Tongue (tissue), 3 donors: ENCODE data around the gene TMEM141. TPM values are rescaled to one million over a fixed set of nuclear protein-coding genes. Genes with fewer than 3 reads are reported as not detected.
"Not testable (repeated sequence)": the region's sequence is repeated elsewhere in the genome, so short reads cannot be mapped to it uniquely, and the experiment has no call there.

Source experiments
- DNase-seq: peaks from one replicate; pipeline ENCODE4 v3.0.0-alpha.2; 2015
- small RNA-seq: library from RNA; depleted of rRNA; stranded (forward); fragments of <200 nt; gene quantifications from one replicate; pipeline ENCODE3, GENCODE V24; 2014; ENCODE audit warnings: low replicate concordance
- total RNA-seq: library from RNA; depleted of rRNA; stranded (reverse); fragments of >200 nt; gene quantifications from one replicate; pipeline ENCODE4 v1.2.3, GENCODE V29; 2014

The TMEM141 gene
- total RNA-seq, 1 donor from 2014 or later = 50.2 TPM

GRCh38 chr9:136833381-136834048 is 42.4 kb downstream of the TMEM141 start:
- not testable (repeated sequence) for DNase-seq

DNA sequence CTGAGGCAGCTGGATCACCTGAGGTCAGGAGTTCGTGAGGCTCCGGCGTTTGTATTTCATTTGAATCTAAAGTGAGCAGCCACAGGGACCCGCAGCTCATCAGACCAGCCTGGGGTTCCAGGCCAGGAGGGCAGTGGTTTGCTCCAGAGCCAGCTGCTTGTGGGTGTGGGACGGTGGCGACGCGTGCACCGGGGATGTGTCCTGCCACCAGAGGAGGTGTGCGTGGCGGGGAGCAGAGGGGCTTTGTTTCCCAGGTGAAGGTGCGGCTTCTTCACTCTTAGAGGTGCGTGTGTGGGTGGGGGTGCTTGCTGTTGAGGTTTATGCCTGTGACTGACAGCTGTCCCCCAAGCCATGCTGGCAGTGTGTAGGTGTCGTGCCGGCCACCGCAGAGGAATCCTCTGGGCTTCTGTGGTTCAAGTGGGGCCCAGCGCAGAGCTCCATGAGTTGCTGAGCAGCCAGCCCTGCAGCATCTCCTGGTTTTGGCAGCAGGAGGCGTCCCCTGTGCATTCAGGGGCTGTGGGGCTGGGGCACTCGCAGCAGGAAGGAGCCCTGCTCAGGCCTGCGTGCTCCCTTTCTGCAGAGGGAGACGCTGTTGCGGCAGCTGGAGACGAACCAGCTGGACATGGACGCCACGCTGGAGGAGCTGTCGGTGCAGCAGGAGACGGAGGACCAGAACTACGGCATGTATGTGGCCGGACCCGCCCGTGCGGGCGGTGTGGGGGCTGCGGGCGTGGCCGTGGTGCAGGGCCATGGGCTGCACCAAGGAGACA is 44.2 kb downstream of the TMEM141 start:
- no peak for DNase-seq

- peak; percentile 57 for DNase-seq
Measured at GRCh38 chr9:136835932-136836904, 45.1 kb downstream of the TMEM141 start.

- DNase-seq = no peak
Measured at GRCh38 chr9:136837146-136837855, 46.2 kb downstream of the TMEM141 start.

- not testable (repeated sequence) for DNase-seq
Measured at GRCh38 chr9:136837856-136838277, 46.7 kb downstream of the TMEM141 start.

- no peak for DNase-seq
Measured at GRCh38 chr9:136838314-136839228, 47.4 kb downstream of the TMEM141 start.

DNA sequence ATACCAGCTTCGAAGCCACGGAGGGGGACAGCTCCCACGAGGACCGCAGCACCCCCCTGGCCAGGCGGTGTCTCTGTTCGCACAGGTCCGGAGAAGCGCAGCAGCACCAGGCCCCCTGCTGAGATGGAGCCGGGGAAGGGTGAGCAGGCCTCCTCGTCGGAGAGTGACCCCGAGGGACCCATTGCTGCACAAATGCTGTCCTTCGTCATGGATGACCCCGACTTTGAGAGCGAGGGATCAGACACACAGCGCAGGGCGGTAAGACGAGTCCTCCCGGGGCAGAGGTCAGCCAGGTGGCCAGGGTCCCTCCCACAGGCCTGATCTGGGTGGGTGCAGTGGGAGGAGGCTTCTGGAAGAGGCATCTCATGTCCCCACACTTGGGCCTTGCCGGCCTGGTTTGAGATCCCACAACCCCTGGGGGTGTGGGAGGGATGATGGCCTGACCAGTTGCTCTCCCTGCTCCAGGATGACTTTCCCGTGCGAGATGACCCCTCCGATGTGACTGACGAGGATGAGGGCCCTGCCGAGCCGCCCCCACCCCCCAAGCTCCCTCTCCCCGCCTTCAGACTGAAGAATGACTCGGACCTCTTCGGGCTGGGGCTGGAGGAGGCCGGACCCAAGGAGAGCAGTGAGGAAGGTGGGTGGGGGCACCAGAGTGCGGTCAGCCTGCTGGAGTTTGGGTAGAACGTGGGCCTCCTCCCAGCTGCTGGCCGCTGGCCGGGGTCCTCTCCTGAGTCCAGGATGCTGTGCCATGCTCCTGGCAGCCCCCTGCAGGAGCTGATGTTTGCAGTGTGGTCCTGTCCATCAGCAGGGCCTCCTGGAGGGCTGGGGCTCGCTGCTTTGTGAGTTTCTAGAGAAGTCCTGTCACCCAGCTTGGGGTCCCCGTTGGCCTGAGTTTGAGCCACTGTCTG is 48.3 kb downstream of the TMEM141 start:
- no peak for DNase-seq

DNA sequence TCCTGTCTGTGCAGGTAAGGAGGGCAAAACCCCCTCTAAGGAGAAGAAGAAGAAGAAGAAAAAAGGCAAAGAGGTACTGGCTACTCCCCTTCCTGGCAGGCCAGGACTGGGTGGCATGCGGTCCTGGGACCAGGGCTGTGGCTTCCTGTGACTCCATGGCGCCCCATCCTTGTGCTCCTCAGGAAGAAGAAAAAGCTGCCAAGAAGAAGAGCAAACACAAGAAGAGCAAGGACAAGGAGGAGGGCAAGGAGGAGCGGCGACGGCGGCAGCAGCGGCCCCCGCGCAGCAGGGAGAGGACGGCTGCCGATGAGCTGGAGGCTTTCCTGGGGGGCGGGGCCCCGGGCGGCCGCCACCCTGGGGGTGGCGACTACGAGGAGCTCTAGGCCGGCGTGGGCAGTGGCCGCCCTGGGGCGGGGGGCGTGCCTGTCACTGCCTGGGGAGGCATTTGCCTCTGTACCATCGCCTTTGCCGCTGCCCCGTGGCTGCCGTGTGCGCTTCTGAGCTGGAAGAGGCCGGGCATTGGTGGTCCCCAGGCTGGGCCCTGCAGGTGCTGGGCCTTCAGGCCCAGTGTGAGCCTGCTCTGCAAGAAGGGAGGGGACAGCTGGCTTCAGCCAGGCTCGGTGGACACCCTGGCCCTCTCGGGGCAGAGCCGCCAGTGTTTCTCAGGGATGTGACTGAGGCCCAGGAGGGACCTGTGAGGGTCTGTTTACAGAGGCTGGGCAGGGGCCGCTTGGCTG is 49.2 kb downstream of the TMEM141 start:
- no peak for DNase-seq

- peak; percentile 88 for DNase-seq
Measured at GRCh38 chr9:136840877-136841645, 49.9 kb downstream of the TMEM141 start.

- DNase-seq = not testable (repeated sequence)
Measured at GRCh38 chr9:136841646-136842379, 50.7 kb downstream of the TMEM141 start.

DNA sequence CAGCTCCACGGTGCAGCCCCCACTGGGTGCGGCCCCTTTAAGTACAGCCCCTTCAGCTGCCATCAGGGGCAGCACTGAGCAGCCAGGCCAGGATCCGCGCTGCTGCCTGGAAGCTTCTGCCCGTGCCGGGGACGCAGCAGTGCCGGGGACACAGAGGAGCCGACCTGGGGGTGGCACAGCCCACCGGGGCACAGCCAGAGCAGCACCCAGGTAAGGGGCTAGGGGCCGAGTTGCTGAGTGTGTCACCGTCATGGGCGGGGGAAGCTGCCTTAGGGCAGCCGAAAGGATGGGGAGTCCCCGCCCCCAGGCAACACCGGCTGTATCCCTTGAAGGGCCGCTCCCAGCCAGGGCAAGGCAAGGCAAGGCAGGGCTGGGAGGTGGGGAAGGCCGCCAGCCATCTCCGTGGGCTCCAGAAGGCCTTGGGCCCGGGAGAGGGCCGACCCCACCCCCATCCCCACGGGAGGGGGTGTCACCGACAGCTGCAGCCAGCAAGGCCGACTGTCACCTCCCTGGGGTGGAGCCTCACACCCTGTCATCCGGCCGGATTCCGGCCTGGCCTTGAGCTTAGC is 51.3 kb downstream of the TMEM141 start, which contains the start of gene AJM1:
TSS of gene AJM1 (plus strand) at position 99 of the 569 bp plus-strand sequence. CDS start 1,937 bp downstream, outside the sequence.
- peak; percentile 91 for DNase-seq

Small RNA genes lying within 50 kb of the gene (small RNA-seq; reads per million reads assigned to genes)
- not detected for gene AL355987.2
- not detected for gene ATP6V1G1P3
- gene MIR4292 = not detected
- not detected for gene MIR6722

Other genes with a start within 250 kb of the TMEM141 start
- 45.4 TPM for gene NOTCH1, start 245.3 kb upstream of the TMEM141 start, total RNA-seq
- 57.1 TPM for gene EGFL7, start 128.4 kb upstream of the TMEM141 start, total RNA-seq
- 24.6 TPM for gene AGPAT2, start 103.9 kb upstream of the TMEM141 start, total RNA-seq
- gene DIPK1B, start 78.8 kb upstream of the TMEM141 start, total RNA-seq = 18.3 TPM
- gene LCN10, start 48.4 kb upstream of the TMEM141 start, total RNA-seq = not detected
- not detected for gene LCN6, start 42.8 kb upstream of the TMEM141 start, total RNA-seq
- gene LCN8, start 33.1 kb upstream of the TMEM141 start, total RNA-seq = 2.1 TPM
- not detected for gene LCN15, start 26.8 kb upstream of the TMEM141 start, total RNA-seq
- gene CCDC183, start 5.0 kb downstream of the TMEM141 start, total RNA-seq = not detected
- gene RABL6, start 16.6 kb downstream of the TMEM141 start, total RNA-seq = 55.0 TPM
- gene AJM1, start 51.1 kb downstream of the TMEM141 start, total RNA-seq = 2.2 TPM
- gene PHPT1, start 58.1 kb downstream of the TMEM141 start, total RNA-seq = 54.4 TPM
- 3.8 TPM for gene MAMDC4, start 61.0 kb downstream of the TMEM141 start, total RNA-seq
- gene EDF1, start 75.0 kb downstream of the TMEM141 start, total RNA-seq = 221 TPM
- 16.1 TPM for gene TRAF2, start 95.2 kb downstream of the TMEM141 start, total RNA-seq
- gene FBXW5, start 153.4 kb downstream of the TMEM141 start, total RNA-seq = 95.9 TPM
- gene C8G, start 153.9 kb downstream of the TMEM141 start, total RNA-seq = 1.4 TPM
- gene LCN12, start 160.9 kb downstream of the TMEM141 start, total RNA-seq = 0.82 TPM
- gene PTGDS, start 186.2 kb downstream of the TMEM141 start, total RNA-seq = 10.2 TPM
- 0.31 TPM for gene LCNL1, start 191.6 kb downstream of the TMEM141 start, total RNA-seq
- 21.7 TPM for gene PAXX, start 201.1 kb downstream of the TMEM141 start, total RNA-seq
- gene CLIC3, start 205.2 kb downstream of the TMEM141 start, total RNA-seq = 4.9 TPM
- gene ABCA2, start 236.9 kb downstream of the TMEM141 start, total RNA-seq = 16.6 TPM
- 0.10 TPM for gene FUT7, start 240.7 kb downstream of the TMEM141 start, total RNA-seq